Peyer's patch (tissue), 4 donors: ENCODE results near the gene CNN2.

Experiments
- CTCF ChIP-seq, 6 experiments: fragments of 450-650 bp in 4 of 6; fragments of 200-600 bp in 2 of 6; sonication (generic) in 1 of 6; IDR thresholded peaks; one replicate each; pipeline ENCODE4 v1.5.1; 2017 to 2019; ENCODE audit warnings: antibody characterized with exemption in 6 of 6, mild to moderate bottlenecking in 3 of 6, moderate library complexity in 1 of 6
- POLR2A ChIP-seq, 2 donors: fragments of 450-650 bp; IDR thresholded peaks; one replicate each; pipeline ENCODE4 v1.5.1; 2017; ENCODE audit warnings: antibody characterized with exemption in 2 of 2, mild to moderate bottlenecking in 2 of 2, moderate library complexity in 2 of 2

- no peak for TF ChIP-seq CTCF (IDR thresholded peaks at IDR 0.05)
- TF ChIP-seq POLR2A (IDR thresholded peaks at IDR 0.05) = no peak
Measured at GRCh38 chr19:1004204-1004802, 22.1 kb upstream of the CNN2 start.
